ENCODE data around the gene GALNT10. TPM values are rescaled to one million over a fixed set of nuclear protein-coding genes. Genes with fewer than 3 reads are reported as not detected.

GALNT10 gene
- total and polyA plus RNA-seq, 2 of the 8 experiments (the other 6 are each of a cell fraction or from before 2014, with no cell fraction given) = 4.6 to 15.5 TPM

DNA sequence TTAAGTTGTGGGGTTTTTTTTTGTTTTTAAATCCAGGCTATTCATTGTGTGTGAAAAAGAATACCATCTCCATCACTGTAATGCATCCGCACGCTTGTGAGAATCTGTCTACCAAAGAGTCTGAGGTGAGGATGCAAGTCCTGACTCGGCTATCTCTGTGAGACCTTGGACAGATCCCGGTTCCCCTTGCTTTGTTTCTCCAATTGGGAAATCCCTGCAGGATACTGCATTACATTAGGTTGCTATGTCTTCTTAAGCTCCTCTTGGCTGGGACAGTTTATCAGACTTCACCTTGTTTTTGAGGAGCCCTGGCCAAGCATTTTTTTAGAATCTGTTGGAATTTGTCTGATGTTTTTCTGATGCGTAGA, 46.8 kb downstream of the GALNT10 start (continued):
- TF ChIP-seq KDM1A (IDR thresholded peaks at IDR 0.05; ENCODE audit: borderline replicate concordance, low read length) (no peak), KDM4A (IDR thresholded peaks at IDR 0.05; ENCODE audit: low read depth, low read length, severe bottlenecking) (no peak), SAP30 (IDR thresholded peaks at IDR 0.05; ENCODE audit: insufficient read depth, insufficient replicate concordance, low read length) (no peak)
